Stimulated activated CD8-positive, alpha-beta memory T cell treated with anti-CD3 and anti-CD28 coated beads, Interleukin-12 subunit alpha, Interleukin-12 subunit beta, amount 100 ng/mL, for 4 hours (primary cell): ENCODE measurements around the gene GATB.
A peak's percentile ranks its signal among the peaks of the same experiment; 100 is the strongest.

ENCODE experiments used
- DNase-seq: peaks from one replicate; pipeline ENCODE4 v3.0.0-alpha.2; 2020; ENCODE audit warnings: low read depth

GATB gene, protein sequence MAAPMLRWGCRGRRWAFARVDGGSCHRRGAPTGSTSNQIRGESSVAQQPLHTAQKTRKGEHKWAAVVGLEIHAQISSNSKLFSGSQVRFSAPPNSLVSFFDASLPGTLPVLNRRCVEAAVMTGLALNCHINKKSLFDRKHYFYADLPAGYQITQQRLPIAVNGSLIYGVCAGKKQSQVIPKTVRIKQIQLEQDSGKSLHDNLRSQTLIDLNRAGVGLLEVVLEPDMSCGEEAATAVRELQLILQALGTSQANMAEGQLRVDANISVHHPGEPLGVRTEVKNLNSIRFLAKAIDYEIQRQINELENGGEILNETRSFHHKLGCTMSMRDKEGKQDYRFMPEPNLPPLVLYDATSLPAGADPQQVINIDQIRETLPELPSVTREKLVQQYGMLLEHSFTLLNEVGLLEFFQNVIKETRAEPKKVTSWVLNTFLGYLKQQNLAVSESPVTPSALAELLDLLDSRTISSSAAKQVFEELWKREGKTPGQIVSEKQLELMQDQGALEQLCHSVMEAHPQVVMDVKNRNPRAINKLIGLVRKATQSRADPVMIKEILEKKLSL

DNA sequence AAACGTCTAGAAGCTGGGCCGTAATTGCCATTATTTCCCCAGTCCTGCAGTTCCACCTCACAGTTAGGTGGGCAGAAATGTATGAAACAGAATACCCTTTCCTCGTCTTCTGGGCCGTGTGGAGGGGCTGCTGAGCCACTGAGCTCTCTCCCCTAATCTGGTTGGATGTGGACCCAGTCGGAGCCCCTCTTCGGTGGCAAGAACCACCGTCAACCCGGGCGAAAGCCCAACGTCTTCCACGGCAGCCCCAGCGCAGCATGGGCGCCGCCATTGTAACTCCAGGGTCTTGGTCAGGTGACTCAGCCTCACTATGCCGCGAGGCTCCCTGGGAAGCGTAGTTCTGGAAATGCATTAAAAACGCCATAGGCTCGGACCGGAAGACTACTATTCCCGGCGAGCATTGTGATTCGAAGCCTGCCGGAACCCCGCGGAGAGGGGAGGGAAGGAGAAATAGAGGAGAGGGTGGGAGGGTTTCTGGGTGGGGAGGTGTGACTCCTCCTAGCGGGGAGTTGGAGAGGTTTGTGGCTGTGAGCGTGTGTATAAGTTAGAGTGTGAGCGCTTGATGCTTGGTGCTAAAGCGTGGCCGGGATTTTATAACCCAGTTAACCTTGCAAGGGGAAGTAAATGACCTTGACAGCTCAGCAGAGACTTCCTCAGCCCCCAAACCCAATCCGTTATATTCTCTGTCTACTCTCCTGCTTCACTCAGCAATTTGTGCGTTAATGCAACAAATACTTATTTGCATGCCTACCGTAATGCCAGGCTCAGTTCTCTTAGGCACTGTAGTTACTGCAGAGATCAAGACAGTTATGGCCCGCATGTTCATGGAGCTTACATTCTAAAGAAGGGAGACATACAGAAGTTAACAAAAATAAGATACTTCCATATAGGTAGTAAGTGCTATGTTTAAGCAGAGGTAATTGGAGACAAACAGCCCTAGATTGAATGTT lies at the start of gene GATB:
Gene GATB (minus strand): TSS at position 296 of the 950 bp plus-strand sequence. CDS start 25 bp downstream, at position 271.
- DNase-seq: peak; percentile 82

DNA sequence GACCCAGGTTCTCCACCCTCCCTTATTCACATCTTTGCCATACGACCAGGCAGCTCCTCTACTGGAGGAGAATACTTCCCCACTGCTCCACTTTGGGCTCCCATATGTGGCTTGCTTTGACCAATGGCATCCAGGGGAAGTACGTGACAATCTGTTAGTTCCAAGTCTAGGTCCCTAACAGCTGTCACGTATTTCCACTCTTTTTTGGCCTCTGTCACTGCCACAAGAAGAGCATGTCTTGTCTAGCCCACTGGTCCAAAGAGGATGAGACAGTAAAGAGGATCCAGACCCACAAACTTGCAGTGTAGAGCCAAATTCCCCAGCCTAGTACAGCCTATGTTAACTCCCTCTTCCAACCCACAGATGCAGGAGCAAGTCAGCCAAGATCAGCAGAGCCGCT lies 49.7 kb upstream of the GATB start:
- DNase-seq: no peak

DNA sequence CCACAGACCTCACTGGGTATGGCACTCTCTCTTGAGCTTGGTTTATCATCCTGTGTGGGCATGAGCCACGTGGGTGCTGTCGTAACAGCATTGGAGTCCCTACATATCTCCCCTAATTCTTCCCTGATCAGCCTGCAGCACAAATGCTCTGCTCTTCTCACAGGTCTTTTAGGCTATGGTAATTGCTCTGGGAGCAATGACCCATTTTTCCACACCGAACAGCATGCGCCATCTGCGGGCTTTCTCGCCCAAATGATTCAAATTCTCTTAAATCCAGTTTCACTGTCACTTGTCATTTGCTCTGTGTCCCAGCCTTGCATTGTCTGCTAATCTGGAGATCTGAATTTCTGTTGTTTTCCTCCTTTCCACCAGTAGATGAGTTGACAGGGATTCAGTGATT lies 48.9 kb upstream of the GATB start:
- DNase-seq: no peak

DNA sequence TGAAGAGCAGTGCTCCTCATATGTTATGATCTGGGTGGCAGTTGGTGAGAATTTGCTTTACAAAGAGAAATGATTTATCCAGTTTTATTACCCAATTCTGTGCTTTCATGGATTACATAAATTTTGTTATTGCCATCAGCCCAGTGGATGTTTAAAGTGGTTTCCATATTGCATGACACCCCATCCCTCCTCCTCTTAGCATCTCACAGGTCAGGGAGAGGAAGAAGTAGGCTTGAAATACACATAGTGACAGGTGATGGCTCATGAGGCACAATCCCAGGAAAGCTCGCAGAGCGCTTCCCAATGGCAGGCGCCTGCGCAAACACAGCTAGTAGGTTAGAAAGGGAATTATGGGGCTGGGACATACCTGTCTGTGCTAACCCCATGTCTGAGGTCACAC lies 47.7 kb upstream of the GATB start:
- DNase-seq: no peak

DNA sequence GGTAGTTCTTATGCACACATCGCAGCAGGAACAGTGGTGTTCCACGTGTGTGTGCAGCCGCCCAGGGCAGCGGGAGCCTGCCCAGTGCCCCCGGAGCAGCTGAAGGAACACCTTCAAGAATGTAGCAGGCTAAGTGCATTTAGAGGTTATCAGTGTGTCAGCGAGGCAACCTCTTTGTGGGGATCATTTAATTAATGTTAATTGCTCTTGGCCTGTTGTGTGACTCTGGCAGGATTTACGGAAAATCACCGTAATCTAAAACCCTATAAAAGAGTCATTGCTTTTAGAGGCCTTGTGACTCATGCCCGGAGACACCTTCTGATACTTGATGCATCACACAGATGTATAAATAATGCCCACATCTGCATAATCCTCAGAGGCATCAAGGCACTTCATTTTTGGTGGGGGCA lies 47.3 kb upstream of the GATB start:
- no peak for DNase-seq

DNA sequence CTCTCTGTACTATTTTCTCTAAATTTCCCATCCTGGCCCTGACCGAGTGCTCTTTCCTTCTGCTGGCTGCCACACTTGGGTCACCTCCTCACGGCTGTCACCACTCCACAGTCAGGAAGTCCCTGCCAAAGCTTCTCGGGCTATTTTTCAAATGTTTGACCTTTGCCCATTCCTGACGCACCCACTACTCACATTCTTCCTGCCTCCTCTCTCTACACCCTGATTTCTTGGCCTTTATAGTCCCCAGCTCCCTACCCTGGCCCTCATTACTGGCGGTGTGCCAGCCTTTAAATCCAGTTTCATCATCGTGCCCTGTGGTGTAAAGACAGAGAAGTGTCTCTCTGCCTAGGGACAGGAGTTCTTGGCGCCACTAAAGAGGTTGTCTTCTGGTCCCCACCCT lies 46.4 kb upstream of the GATB start:
- DNase-seq: no peak

DNA sequence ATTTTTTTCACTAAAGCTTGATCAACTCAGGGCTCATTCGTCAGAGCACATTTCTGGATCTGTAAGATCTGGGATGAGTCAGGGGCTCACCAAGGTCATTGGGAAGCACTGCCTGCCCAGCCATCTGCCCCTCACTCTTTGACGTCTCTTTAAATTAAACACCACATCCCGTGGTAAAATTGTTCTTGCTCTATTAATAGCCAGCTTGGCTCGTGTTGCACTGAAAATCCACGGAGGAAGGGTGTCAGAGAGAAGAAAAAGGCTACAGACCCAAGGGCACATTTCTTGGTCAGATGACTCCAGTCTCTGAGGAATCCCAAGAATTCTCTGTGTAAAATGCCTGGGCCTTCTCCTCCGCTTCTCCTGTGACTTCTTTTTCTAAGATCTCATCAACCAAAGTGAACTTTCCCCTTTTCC lies 45.7 kb upstream of the GATB start:
- no peak for DNase-seq

DNA sequence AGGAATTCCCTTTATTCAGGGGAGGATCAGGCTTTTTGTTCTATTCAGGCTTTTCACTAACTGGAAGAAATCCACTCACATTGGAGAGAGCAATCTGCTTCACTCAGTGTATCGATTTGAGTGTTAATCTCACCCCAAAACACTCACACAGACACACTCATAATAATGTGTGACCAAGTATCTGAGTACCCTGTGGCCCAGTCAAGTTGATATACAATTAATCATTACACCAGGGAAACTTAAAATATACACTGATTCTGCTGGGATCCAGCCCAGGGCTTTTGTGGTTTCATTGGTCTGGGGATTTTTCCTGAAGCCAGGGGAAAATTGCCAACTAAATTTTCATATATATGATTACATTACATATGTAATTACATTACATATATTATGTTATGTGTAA lies 44.0 kb upstream of the GATB start:
- DNase-seq: no peak

DNA sequence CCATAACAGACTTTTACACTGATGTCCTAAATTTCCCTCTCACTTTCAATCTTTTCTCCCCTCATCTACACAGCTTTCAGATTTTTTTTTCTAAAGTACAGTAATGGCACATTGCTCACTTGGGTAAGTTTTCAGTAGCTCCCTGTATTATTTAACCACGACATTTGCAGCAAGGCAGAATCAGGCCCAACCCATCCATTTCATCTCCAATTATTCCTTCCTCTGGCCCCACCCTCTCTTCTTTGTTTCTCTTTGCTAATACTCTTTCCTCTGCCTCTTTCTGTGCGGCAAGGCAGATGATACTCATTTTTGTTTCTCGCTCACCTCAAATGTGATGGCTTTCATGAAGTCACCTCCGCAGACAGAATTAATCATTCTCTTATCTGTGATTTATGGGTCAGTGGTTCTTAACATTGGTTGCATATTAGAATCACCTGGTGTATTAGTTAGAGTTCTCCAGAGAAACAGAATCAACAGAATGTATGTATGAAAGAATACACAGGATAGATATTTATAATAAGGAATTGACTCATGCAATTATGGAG lies 43.4 kb upstream of the GATB start:
- DNase-seq: no peak

DNA sequence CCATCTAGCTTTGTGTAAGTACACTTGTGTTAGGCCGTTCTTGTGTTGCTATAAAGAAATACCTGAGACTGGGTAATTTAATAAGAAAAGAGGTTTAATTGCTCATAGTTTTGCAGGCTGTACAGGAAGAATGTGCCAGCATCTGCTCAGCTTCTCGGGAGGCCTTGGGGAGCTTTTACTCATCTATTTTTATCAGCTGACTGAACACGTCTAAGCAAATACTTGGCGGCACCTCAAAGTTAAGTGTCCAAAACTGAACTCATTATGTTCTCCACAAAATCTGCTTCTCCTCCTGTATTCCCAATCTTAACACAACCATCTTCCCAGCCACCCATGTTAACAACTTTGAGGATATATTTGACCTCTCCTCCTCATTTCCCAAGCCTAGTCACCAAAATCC lies 42.4 kb upstream of the GATB start:
- no peak for DNase-seq

DNA sequence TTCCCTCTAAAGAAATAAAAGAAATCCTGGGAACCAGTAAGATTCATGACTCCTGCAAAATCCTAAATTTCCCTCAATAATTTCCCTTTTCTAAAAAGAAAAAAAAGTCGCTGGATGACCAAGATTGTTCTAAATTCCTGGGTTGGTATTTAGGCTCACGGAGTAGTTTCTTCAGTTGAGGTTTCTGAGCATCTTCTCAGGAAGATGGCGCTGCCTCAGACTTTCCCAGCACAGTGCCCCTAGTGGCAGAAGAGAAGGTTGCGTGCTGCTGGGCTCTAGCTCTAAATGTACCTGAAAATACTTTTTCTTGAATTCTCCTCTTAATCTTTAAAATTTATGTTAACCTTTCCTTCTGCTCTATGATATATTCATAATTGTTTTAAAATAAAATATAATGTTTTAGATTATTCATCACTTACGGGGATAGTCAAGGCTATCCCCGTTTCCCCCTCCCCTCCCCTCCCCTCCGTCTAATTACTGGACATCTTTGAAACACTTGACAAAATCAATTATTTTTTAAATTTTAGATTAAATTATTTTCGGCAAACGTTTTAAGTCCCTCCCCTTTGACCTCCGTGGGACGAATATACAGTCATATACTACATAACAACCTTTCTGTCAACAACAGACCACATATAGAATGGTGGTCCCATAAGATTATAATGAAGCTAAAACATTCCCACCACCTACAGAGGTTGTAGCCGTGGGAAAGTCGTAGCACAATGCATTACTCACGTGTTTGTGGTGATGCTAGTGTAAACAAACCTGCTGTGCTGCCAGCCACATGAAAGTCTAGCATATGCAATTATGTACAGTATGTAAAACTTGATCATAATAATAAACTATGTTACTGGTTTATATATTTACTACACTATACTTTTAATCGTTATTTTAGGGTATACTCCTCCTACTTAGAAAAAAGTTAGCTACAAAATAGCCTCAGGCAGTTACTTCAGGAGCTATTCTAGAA lies 41.0 kb upstream of the GATB start:
- DNase-seq: peak; percentile 6

DNA sequence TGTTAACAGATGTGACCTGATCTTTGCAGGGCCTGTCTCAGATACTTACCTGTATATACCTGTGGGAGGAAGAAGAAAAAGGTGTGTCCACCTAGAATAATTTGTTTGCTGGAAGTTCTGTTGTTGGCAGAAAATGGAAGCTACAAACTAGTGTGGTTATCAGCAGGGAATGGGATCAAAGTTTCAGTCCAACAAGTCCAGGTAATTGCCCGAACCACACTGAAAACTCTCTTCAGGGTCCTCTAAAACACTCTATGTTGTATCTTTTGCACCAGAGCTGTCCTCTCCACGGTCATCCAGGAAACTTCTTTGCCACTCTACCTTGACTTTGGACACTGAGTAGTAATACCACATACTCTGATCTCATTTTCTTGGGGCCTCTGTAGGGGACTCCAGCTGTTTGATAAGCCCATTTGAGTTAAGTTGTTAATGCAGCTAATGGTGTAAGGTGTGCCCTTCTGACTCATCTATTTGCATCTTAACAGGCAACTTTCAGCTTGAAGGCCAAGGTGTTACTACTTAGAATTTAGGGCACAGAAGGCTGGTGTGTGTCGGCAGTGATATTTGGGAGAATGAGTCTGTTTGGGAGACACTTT lies 38.7 kb upstream of the GATB start:
- DNase-seq: no peak

DNA sequence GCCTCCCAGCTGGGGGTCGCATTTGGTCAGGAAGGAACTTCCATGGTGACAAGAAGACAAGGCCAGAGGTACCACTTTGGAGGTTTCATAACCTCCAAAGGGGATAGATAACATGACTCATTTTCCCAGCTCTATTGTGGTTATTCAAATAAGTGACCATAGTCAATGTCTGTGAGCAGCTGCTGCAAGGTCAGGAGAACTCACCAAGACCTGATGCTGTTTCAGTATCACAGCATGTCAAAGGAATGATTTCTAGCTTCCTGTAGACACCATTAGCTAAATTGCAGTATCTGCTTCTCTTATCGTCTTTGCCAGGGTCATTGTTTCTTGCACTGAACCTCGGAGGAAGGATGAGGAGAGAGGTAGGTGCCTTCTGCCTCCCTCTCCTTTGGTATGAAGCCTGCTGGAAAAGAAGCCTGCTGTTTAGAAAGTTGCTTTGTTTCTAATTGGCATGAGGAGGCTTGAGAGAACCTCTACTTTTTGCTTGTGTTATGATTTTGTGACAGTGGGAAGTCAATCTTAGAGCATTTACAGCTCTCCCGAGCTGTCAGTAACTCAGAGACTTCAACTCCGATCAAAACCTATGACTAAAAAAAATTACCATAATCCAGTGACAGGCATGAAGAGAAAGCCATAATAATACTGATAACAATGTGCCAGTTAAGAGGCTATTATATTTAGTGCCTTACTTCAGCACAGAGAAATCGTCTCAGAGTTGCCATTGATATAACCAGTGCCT lies 38.0 kb upstream of the GATB start:
- no peak for DNase-seq

DNA sequence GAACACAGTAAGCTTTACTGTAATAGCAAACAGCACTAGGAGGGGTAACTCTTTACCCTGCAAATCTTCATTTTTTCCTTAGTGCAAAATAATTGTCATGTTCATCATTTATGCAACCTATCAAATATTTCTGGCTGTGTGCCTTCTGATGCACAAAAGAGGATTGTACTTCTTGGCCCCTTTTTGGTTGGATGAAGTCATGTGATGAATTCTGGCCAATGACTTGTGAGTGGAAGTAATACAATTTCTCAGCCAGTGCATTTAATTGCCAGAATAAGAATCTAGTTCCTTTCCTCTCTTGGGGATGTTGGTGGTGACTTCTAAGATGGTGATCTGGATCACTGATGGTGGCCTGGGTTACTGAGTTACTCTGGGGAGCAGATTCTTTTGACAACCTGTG lies 37.0 kb upstream of the GATB start:
- DNase-seq: no peak

DNA sequence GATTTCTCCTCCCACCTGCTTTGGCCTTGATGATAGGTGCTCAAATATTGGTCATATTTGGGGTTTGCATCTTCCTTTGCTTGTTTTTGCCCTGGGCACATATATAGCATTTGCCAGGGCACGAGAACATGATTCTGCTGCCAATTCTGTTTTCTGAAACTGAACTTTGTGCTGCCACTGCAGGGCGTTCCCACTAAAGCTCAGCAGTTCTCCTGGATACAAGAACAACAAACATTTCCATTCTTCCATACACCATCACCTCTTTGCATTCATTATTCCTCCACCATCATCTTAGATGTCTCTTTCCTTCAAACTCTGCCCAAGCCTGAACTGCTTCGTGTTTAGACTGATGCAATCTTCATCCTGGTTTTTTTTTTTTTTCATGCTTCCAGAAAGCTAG lies 36.3 kb upstream of the GATB start:
- DNase-seq: no peak

DNA sequence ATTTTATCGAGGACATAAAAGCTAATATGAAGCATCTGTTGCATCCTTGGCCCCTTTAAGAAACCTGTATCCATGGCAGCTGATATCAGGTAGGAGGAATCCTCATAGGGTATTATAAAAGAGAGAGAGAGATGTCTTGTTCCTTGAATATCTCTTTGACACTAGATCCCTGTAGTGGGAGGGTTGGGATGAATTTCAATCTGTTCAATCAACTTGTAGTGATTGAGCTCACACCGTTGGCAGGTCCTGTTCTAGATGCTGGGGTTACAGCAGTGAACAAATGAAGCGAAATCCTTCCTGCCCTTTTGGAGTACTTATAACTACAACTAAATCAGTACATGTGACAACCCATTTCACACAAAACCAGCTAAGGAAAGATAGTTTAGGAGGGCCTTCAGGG lies 35.3 kb upstream of the GATB start:
- DNase-seq: no peak

DNA sequence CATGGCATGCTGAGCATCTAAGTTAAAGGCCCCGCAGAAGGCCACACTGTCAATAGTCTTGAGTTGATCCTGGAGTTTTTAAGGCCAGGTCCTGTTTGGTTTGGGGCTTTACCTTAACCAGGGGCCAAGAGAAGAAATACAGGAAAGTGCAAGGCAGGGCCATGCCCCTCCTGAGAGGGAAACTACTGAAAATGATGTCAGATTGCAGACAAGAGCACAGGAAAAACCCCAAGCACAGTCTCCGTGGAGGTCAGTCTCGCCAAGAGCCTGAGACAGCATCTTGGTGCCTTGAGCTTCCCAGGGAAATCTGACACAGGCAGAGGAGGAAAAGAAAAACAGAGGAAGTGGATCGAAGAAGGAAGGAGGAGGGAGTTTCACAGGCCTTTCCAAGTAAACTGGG lies 32.2 kb upstream of the GATB start:
- no peak for DNase-seq

DNA sequence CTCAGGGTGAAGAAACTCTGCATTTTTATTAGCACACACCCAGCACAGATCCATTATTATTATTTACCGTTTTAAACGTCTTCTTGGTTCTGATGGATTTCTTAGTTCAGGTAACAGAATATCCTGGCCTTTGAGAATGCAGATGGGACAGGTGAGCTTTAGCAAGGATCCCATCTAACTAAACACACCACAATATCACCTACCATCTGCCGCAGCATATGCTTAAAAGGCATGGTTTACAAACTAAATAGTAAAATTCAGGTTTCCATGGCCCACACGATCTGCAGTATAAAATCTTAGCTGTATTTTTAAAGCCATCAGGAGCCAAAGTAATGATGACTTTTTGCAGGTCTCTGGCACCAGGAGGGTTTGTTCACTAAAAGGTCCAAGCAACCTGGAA lies 31.7 kb upstream of the GATB start:
- no peak for DNase-seq

DNA sequence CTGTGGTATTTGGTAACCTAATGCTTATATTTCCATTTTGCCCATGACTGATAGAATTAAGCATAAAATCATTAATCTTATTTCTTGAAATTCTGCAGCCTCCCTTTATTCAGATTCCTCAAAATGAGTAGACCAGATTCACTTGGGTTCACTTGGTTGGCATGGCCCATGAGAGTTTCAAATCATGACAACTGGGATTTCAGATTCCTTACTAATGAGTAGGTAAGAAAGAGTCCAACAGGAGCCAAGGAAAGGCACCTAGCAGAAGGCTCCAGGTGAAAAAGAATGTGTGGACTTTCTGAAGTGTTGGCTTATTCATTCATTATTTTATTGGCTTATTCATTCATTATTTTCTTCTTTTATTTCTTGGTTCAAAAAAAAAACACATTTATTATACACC lies 27.2 kb upstream of the GATB start:
- DNase-seq: no peak

DNA sequence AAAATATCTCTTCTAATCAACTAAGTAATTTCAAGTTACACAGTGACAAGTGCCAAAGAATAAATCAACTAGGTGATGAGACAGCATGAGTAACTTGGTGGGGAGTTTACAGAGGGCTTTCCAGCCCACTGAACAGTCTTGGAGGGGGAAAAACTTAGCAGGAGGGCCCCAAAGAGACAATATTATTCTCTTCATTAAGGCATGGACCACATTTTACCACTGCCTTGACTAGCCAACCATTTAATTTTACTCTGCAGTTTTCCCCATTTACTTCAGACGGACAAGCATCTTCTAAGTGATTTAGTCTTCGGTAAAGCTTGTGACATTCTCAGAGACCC lies 25.3 kb upstream of the GATB start:
- DNase-seq: no peak
